ENCODE data around the gene CORT.
A peak's percentile ranks its signal among the peaks of the same experiment; 100 is the strongest.

Gene CORT

DNA sequence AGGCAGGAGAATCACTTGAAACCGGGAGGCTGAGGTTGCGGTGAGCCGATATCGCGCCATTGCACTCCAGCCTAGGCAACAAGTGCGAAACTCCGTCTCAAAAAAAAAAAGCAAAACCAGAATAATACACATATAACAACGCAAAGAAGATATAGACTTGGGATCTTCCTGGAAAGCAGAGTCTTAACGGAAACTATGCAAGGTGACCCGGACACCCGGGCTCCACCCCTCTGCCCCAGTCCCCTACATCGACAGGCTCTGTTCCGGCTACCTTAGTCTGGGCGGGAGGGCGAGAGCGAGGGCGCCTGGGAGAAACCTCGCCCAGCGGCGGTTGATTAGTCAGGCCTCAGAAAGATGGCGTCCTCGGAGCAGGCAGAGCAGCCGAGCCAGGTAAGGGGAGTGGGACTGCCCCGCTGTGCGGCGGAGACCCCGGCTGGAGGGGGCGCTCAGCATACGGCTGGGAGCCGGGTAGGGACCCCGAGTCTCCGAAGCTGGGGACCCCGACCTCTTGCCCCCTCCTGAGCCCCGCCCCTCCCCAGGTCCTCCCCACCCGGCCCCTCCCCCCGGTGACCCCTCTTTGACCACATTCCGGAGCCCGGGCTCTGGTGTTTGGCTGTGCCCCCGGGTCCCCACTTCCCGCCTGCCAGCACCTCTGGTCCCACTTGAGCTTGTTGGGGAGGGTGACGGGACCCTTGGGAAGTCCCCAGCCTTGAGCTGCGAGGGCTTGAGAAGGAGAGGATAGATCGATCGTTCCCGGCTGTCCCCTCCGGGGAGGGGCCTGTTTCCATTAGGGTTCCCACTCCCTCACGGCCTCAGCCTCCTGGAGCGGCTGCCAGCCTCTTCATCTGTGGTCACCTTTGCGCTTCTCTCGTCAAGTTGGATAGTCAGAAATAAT is 25.0 kb downstream of the CORT start, which contains the start of gene PEX14:
TSS of gene PEX14 (plus strand) at position 338 of the 895 bp plus-strand sequence. CDS start at position 355, 17 bp downstream.
- peak; percentile 89 for DNase-seq (ENCODE audit: low spot score)

DNA sequence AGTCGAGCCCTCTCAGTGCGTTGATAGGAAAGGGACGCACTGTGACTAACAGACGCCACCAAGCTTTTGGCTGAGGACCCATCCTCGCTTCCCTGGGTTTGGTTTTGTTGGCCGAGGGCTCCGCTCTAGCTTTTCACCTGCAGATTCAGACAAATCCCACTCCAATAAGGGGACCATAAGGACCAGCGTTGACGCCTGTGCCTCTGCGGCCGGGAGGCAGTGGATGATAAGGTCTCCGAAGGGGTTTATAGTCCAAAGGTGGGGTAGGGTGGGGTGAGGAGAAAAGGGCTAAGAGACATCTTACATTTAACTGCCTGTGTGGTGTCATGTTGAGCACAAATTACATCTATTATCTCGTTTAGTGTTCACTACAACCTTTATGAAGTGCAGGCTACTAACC is 25.7 kb downstream of the CORT start:
- DNase-seq (ENCODE audit: low spot score): no peak

DNA sequence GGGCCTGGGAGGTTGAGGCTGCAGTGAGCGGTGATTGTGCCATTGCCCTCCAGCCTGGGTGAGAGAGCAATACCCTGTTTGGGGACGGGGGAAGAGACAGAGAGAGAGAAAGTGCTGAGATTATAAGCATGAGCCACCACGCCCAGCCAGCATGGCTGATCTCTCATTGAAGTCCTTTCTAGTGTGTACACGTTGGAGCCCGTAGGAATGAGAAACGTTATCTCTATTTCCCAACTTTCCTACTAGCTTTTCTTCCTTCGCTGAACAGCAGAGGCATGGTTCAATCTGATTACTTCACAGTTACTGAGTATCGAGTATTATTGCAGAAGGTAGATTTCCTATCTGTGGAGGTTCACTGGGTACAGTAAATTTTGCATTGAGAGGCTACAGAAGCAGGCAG is 29.5 kb downstream of the CORT start:
- no peak for DNase-seq (ENCODE audit: low spot score)

DNA sequence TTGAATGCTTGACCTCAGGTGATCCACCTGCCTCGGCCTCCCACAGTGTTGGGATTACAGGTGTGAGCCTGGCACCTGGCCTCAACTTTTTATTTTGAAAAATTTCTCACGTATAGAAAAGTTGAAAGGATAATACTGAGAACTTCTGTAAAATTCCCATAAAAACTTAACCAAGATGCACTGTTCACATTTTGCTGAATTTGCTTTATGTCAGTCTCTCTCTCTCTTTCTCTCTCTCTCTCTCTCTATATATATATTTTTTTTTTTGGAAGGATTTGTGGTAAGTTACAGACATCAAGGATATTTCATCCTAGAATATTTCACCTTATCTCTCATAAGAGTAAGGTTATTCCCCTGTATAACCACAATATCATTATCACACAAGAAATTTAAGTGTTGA is 30.8 kb downstream of the CORT start:
- no peak for DNase-seq (ENCODE audit: low spot score)

DNA sequence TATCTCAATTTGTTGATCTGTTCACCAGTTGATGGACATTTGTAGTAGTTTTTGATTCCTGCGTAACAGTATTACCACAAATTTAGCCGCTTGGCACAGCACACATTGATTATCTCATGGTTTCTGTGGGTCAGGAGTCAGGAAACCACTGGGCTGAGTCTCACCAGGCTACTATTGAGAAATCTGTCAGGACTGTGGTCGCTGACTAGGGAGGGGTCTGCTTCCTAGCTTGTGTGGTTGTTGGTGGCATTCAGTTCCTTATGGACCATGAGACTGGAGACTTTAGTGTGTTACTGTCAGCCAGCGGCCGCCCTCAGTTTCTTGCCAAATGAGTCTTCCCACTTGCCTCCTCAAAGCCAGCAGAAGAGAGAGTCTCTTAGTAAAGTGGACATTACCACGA is 34.7 kb downstream of the CORT start:
- DNase-seq (ENCODE audit: low spot score): no peak

DNA sequence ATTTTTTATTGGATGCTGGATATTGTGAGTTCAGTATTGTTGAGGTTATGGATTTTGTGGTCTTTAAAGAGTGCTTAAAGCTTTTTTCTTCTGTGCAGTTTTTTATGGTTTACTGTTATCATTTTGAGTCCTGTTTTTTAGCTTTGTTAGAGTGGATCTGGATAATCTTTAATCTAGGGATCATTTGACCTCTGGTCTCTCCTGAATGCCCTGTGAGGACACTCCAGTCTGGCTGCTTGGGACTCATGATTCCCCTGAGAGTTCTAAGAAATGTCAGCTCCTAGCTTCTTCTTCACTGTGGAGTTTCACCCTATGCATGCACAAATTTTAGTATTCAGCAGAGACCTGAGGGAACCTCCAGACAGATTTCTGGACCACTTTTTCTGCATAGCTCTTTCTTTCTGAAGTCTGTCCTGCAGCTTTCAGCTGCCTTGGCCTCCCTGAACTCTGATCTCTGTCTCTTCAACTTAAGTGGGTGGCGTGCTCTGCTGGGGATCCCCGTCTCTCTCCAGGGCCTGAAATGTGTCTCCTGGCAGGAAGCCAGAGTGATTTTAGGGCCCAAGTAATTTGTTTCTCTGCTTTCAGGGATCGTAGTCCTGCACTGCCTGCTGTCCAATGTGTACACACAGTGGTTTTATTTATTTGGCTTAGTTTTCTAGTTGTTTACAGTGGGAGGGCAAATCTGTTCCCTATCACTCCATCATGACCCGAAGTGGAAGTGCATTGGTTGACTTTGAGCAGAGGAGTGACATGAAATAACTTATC is 39.6 kb downstream of the CORT start:
- no peak for DNase-seq (ENCODE audit: low spot score)

DNA sequence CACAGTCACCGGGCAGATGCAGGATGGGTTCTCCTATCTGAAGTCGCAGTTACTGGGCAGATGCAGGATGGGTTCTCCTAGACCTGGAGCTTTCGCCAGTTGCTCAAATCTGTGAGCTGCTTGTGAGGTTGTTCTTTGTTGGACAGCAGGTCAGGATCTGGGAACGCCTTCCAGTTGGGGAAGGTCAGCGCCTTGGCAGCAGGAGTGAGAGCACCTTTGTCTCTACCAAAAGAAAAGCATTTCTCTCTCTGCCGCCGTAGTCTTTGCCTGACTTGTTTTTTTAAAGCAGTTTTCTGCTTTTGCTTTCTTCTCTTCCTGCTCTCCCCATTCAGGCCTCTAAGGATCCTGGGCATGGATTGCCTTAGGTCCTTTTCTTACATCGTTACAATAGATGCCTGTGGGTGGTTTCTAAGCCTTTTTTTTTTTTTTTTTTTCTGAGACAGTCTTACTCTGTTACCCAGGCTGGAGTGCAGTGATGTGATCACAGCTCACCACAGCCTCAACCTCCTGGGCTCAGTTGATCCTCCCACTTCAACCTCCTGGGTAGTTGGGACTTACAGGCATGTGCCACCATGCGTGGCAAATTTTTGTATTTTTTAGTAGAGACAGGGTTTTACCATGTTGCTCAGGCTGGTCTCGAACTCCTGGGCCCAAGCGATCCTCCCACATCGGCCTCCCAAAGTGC is 40.6 kb downstream of the CORT start:
- no peak for DNase-seq (ENCODE audit: low spot score)

DNA sequence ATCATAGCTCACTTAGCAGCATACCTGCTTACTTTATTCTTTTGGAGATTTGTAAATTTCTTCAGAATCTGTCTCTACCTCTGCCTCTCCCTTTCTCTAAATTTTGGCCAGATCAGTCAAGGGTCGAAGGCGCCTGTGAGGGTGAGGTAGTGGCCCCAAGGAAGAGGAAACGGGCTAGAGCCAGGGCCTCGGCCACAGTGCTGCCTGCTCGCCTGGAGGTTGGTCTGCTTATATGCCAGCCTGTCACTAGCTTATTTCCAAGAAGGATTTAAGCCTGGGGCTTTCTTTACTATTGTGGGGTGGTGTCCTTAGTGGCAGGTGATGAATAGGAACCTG is 44.6 kb downstream of the CORT start:
- no peak for DNase-seq (ENCODE audit: low spot score)

DNA sequence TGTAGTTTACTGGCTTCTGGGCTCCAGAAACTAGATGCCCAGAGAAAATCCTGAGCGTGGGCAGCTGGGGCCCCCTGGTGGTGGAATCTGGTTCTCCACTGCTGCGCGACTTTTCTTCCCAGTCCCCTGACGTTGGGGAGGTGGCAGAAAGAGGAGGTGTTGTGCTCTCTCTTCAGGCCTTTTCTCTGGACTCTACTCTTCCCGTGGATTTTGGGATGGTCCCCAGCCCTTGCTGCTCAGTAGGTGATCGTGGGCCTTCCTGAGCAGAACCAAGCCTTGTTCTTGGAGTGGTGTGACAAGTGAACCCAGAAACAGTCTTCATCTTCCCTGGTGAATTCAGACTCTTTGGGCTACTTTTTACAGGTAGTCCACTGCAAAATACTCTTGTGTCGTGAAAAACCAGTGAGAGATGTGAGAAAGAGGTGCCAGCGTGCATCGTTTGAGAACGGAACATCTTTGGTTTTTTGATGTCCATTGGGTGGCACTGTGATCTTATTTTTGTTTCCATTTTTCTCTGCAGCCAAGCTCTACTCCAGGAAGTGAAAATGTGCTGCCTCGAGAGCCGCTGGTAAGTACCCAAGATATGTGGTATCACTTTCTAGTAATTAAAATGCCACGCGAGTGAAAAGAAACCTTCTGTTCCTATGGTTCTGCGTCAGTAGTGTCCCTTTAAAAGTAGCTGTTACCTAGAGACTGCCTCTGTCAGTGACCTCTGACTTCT is 45.1 kb downstream of the CORT start:
- peak; percentile 76 for DNase-seq (ENCODE audit: low spot score)

DNA sequence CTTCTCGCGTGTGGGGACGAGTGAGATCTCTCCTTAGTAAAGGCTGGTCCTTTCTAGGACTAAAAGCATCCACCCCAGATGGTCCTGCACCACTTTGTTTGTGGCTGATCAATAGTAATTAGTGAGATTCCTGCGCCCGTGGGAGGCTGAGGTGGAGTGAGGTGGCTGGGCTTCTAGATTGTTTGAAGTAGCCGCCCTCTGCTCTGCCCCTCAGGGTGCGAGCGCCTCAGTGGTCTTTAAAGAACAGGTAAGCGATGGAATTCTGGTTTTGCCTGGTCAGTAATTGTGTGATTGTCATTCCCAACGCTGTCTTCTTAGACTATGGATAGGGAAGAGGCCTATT is 45.6 kb downstream of the CORT start:
- DNase-seq (ENCODE audit: low spot score): no peak

DNA sequence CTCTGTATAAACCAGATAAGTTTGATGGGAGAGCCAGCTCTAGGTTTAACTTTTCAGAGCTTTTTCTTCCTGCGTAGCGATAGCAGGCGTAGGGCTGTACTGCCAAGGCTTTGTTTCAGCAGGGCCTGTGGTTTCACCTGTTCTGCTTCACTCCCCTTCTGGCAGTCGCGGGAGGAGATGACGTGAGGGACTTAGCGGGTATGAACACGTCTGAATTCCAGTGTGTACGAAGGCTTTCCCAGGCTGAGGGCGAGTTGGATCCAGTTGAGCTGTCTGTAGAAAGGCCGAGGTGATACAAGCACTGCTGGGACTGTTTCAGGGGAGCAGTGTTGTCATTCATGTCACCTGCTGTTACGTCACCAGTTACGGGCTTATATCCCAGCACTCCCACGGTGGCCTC is 46.1 kb downstream of the CORT start:
- no peak for DNase-seq (ENCODE audit: low spot score)

DNA sequence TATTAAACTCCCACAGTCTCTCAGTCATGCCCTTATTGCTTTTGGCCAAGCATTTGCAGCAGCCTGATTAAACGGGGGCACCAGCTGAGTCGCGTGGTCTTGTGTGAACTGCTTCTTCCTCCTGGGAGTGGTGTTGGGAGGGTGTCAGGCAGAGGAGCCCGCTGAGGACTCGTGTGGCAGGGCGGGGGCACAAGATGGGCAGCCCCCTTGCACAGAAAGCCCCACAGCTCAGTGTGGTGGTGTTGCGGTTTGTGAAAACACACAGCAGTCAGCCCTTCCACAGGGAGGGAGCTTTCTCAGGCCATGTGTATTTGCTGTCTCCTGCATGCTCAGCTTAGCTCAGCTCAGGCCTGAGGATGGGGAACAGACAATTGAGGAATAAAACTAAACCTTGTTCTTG is 47.3 kb downstream of the CORT start:
- no peak for DNase-seq (ENCODE audit: low spot score)

DNA sequence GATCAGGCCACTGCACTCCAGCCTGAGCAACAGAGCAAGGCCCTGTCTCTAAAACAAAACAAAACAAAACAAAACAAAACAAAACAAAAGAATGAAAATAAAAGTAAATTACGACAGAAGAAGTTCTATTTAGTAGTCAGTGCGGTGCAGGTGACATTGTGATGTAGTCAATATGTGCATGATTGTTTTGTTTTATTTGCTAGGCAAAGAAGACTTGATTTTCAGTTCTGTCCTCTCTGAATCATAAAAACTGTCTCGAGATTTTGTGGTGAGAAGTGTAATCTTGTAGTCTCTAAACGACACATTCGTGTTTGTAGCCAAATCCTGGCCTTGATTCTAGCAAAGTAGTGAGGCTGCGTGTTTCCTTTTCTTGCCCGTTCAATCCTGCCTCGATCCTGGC is 48.4 kb downstream of the CORT start:
- DNase-seq (ENCODE audit: low spot score): no peak
